Hypothalamus (tissue), 51 donors: Measurements from ENCODE around the gene MEGF11.

Experiments used
- DNase-seq, 51 donors: peaks; one replicate each; lab custom pipeline; 2025; lab: John Stamatoyannopoulos, UW

MEGF11 gene

GRCh38 chr15:66184936-66185790, 68.4 kb downstream of the MEGF11 start:
- DNase-seq, result no peak

GRCh38 chr15:66184492-66184891, 69.1 kb downstream of the MEGF11 start:
- DNase-seq, result no peak

- DNase-seq, result no peak
Observed at GRCh38 chr15:66180531-66181097, 72.9 kb downstream of the MEGF11 start.

GRCh38 chr15:66178531-66178910, 75.0 kb downstream of the MEGF11 start:
- no peak for DNase-seq

GRCh38 chr15:66172324-66172980, 81.1 kb downstream of the MEGF11 start:
- no peak for DNase-seq

GRCh38 chr15:66171841-66172240, 81.7 kb downstream of the MEGF11 start:
- no peak for DNase-seq

- no peak for DNase-seq
Observed at GRCh38 chr15:66170716-66171115, 82.8 kb downstream of the MEGF11 start.

- DNase-seq, result no peak
Observed at GRCh38 chr15:66170042-66170441, 83.5 kb downstream of the MEGF11 start.

- no peak for DNase-seq
Observed at GRCh38 chr15:66169625-66170024, 83.9 kb downstream of the MEGF11 start.

GRCh38 chr15:66169023-66169422, 84.5 kb downstream of the MEGF11 start:
- no peak for DNase-seq

- no peak for DNase-seq
Observed at GRCh38 chr15:66167854-66168253, 85.7 kb downstream of the MEGF11 start.

- no peak for DNase-seq
Observed at GRCh38 chr15:66165856-66166255, 87.7 kb downstream of the MEGF11 start.

GRCh38 chr15:66164788-66165187, 88.8 kb downstream of the MEGF11 start:
- no peak for DNase-seq

- DNase-seq, result no peak
Observed at GRCh38 chr15:66163553-66163952, 90.0 kb downstream of the MEGF11 start.

- no peak for DNase-seq
Observed at GRCh38 chr15:66162286-66162685, 91.3 kb downstream of the MEGF11 start.

GRCh38 chr15:66161575-66162118, 91.9 kb downstream of the MEGF11 start:
- no peak for DNase-seq

GRCh38 chr15:66161108-66161507, 92.4 kb downstream of the MEGF11 start:
- no peak for DNase-seq

- no peak for DNase-seq
Observed at GRCh38 chr15:66157507-66157906, 96.0 kb downstream of the MEGF11 start.

GRCh38 chr15:66156310-66156975, 97.1 kb downstream of the MEGF11 start:
- no peak for DNase-seq

- DNase-seq, result no peak
Observed at GRCh38 chr15:66155065-66155464, 98.5 kb downstream of the MEGF11 start.

- no peak for DNase-seq
Observed at GRCh38 chr15:66154581-66154980, 99.0 kb downstream of the MEGF11 start.
